PFSK-1 (cell line): ENCODE measurements around the gene WDR48.

Experiments
- POLR2AphosphoS5 ChIP-seq: IDR thresholded peaks from 2 replicates; pipeline ENCODE4 v1.6.1; 2012; ENCODE audit warnings: low read depth, mild to moderate bottlenecking, control low read depth, low read length, moderate library complexity
- REST ChIP-seq, 2 experiments: IDR thresholded peaks; 2 replicates each; pipeline versions ENCODE4 v1.6.1 to v1.8.0; 2011 to 2012; ENCODE audit warnings: low read depth in 2 of 2, low read length in 2 of 2, control low read depth in 1 of 2, inconsistent platforms in 1 of 2, mild to moderate bottlenecking in 1 of 2, moderate library complexity in 1 of 2; ENCODE audit not compliant: insufficient read depth in 1 of 2
- TAF1 ChIP-seq: IDR thresholded peaks from 2 replicates; pipeline ENCODE4 v1.6.1; 2012; ENCODE audit warnings: low read length, control low read depth, borderline replicate concordance; ENCODE audit not compliant: insufficient read depth

GRCh38 chr3:39121621-39122020 is 69.8 kb downstream of the WDR48 start:
- no peak for TF ChIP-seq POLR2AphosphoS5
- no peak for TF ChIP-seq REST (IDR thresholded peaks at IDR 0.05; ENCODE audit: insufficient read depth in 1 of 2, low read depth in 2 of 2, low read length in 2 of 2)
- no peak for TF ChIP-seq TAF1
